OCI-M1 (cell line): ENCODE results near the gene CHAC1.
"Not testable (repeated sequence)": the region's sequence is repeated elsewhere in the genome, so short reads cannot be mapped to it uniquely, and the experiment has no call there.

Source experiments
- DNase-seq: peaks from one replicate; lab custom pipeline; 2025; lab: John Stamatoyannopoulos, UW

Gene CHAC1

DNA sequence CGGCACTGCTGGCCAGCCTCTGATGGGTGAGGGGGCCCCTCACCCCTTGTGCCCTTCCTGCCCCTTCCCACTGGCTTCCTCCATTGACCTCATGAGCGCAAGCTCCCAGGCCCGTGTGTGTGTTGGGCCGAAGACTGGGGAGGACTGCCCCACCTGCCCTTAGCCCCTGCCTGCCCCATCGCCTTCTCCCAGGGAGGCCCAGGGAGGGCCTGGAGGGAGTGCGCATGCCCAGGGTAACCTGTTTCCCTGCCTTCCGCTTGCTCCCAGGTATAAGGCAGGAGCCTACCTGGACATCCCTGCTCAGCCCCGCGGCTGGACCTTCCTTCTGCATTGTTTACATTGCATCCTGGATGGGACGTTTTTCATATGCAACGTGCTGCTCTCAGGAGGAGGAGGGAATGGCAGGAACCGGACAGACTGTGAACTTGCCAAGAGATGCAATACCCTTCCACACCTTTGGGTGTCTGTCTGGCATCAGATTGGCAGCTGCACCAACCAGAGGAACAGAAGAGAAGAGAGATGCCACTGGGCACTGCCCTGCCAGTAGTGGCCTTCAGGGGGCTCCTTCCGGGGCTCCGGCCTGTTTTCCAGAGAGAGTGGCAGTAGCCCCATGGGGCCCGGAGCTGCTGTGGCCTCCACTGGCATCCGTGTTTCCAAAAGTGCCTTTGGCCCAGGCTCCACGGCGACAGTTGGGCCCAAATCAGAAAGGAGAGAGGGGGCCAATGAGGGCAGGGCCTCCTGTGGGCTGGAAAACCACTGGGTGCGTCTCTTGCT, 15.3 kb upstream of the CHAC1 start:
- DNase-seq: no peak

DNA sequence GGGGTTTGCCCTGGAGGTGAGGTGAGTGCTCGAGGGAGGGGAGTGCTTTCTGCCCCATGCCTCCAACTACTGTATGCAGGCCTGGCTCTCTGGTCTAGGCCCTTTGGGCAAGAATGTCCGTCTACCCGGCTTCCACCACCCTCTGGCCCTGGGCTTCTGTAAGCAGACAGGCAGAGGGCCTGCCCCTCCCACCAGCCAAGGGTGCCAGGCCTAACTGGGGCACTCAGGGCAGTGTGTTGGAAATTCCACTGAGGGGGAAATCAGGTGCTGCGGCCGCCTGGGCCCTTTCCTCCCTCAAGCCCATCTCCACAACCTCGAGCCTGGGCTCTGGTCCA, 14.8 kb upstream of the CHAC1 start:
- DNase-seq: no peak

DNA sequence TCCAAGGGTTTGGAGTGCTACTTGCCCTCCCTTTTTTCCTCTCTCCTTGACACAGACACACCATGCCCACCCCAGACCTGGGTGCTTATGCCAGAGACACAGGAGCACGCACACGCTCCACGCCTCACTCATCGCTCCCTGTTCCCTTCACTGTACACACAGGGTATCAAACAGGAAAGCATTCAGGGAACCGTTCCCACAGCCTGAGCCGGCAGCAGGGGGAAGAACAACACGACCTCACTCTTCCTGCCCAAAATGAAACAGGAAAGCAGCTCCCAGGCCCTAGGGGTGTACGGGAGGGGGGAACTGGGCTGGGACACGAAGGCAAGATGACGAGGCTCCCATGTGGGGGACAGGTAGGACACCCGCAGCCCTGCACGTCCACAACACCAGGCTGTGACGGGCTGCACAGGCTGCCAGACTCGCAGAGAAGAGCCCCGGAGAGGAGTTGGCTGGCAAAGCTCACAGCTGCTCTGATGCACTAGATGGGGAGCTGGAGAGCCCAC, 12.9 kb upstream of the CHAC1 start:
- no peak for DNase-seq

DNA sequence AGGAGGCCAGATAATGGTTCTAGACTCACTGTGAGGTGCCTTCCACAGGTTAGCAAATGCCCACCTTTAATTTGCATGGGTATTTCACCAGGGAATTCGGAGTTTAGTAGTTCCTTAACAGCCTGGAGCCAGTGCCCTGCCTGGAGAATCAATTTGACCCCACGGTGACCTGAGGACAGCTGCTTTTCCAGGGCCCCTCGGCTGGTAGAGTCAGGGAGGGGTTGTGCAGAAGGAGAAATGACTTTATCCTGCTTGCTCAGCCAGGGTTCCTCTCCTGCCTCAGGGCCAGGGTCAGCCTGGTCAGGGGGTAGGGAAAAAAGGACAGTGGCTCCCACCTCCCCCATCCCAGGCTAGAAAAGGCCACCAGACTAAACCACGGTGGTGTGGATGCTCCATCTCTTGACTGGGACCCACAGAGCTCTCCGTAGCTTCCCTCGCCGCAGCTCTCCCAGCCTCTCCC, 12.2 kb upstream of the CHAC1 start:
- no peak for DNase-seq

DNA sequence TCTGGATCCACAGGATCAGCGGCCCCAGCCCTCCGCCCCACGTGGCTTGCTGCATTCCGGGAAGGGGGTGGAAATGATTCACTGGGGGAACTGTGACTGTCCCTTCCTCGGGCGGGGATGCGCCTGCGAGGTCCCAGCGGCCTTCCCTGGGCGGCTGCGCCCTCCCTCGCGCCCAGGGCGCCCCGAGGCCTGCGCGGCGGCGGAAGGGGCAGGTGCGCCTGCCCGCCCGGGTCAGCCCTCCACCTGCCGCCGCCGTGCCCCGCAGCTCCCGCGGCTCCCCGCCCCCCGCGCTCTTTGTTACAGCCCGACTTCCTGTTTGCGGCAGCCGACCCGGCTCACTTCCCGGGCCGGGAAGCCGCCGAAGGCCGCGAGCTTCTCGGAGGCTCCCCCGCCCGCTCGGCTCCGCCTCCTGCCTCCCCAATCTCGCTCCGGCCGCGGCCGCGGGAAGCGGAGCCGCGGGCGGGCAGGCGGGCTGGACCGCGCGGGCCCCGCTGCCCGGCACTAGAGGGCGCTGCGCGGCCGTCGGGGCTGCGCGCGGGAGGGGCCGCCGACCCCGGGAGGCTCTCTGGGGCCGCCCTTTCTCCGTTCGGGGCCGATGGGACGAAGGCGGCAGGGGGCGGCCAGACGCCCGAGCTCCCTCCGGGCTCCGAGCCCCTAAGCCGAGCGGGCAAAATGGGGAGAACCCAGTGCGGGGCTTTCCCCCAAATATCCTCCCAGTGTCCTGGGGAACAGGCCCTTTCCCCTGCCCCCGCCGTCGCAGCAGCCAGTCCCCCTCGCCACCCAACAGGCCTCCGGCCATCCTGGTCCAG, 11.5 kb upstream of the CHAC1 start:
- peak; percentile 87 for DNase-seq

DNA sequence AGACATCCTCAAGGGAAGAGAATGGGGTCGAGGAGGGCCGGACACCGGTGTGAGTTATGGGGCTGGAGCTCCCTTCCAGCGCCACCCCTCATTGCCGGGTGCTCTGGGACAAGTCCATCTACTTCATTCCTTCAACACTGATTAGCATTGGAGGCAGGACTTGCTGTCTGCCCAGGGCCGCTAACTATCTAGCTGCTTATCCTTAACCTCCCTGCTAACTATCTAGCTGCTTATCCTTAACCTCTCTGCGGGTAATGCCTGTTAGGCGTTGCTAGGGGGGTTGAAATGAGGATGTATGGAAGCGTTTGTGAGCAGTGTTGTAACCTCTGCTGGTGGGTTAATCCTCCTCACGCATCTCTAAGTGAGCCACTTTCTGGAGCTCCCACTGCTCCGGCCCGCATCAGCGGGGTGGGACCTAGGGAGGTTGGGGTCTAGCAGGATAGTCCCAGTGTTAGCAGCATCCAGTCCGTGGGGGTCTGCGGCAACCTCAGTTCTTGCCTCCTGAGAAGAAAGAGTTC, 10.9 kb upstream of the CHAC1 start:
- peak; percentile 48 for DNase-seq

DNA sequence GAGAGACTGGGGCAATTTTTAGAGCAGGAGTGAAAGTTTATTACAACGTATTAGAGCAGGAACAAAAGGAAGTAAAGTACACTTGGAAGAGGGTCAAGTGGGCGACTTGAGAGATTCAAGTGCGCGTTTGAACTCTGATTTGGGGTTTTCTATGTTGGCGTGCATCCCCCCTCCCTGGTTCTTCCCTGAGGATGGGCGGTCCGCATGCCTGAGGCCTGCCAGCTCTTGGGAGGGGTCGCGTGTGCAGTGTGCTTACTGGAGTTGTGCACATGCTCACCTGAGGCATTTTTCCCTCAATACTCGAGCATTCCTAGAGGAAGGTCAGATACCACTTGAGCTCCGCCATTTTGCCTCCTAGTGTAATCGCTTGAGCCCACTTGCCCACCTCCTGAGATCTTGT, 10.4 kb upstream of the CHAC1 start:
- DNase-seq: no peak

DNA sequence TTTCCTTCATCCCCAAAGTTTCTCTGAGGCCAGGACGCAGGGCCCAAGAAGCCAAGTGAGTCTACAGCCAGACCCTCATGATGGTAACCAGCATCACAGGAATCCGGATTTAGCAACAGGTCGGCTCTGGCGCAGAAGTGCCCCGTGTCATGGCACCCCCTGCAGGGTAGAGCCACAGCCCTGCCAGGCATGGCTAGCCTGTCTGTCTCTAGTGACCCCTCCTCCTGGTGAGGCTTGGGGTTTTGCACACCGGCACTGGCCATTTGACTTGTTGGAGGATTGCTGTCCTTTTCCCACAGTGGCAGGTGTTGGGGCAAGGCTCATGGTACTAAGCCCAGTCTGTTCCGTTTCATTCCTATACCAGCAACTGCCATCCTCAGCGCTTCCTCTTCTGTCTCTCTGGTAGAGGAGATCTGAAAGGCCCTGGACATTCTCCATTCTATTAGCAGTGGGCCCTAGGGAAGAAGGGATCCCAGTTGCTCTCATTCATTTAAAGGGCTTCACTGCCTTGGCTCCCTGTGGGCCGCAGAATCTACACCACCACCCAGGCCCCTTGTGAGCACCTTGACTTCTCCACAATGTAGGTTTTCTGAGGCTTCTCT, 9.4 kb upstream of the CHAC1 start:
- no peak for DNase-seq

DNA sequence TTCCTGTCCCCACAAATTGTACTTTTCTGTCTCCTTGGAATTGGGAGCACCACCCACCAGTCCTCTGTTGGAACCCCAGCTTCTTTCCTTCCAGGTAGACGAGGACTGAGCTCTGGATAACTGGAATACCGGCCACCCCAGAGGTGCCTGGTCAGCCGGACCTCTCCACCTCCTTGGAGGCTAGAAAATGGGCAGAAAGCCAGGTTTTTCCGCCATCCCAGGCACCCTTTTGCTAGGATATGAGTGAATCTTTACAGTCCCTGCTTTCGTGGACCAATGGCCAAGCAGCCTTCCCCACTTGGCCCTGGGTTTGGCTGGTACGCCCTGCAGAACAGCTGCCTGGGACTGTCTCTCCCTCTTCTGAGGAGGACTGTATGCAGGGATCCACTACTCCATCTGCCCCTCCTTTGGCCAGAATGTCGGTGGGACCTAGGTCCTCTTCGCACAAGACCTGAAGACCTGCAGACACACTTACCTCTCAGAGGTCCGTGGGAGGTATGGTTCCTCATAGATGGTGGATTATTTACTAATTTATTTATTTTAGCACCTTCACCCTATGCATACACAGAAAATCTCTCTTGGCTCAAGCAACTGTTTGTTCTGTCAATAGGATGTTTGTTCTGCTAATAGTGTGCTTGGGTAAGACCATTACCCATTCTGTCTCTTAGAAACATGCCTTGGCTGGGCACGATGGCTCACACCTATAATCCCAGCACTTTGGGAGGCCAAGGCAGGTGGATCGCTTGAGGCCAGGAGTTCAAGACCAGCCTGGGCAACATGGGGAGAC, 8.6 kb upstream of the CHAC1 start:
- DNase-seq: no peak

DNA sequence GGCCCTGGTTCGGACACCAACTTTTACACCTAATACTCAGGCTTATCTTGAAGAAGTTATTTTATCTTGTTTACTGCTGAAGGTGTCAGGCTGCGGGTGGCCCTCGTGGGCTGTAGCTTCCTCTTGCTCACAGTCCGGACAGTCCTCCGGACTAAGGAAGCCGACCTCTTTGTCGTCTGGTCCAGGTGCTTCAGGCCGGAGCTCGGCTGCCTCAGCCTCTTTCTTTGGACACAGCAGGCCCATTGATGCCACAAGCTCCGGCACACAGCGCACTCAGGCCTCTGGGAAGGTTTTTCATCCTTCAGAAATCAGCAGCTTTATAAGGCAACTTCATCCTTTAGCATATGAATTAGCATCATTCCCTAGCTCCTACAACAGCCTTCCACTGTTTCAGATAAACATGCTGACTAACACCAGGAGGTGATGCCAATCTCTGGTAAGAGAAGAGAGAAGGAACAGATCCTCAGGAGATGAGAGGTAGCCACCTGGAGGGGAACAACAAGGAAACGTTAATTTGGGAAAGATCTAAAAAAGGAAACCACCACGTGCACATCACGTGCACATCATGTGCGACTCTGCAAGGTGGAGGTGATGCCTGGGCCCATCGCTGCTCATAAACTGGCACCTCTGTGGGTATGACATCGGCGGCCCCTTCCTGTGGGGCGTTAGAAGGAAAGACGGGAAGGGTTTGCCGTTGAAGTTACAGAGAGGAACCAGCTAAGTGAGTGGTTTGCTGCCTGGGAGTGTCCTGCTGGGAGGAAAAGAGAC, 4.4 kb upstream of the CHAC1 start:
- DNase-seq: no peak

DNA sequence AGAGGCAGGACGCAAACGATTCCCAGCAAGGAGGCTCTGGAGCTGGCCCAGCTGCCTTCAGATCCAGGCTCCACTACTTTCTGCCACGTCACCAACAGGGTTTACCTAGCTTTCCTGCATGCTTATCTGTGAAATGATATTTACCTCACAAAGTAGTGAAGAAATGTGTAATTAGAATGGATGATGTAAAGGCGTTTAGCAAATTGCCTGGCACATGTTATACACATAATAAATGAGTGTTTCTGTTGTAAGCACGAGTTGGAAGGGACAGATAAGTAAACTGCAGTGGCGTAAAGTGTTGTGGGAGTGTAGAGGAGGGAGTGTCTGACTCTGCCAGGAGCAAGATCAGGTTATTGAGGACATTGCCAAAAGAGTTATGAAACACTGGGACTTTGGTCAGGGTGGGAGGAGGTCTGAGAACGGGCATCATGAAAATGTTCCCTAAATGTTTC, 3.5 kb upstream of the CHAC1 start:
- DNase-seq: peak; percentile 41

DNA sequence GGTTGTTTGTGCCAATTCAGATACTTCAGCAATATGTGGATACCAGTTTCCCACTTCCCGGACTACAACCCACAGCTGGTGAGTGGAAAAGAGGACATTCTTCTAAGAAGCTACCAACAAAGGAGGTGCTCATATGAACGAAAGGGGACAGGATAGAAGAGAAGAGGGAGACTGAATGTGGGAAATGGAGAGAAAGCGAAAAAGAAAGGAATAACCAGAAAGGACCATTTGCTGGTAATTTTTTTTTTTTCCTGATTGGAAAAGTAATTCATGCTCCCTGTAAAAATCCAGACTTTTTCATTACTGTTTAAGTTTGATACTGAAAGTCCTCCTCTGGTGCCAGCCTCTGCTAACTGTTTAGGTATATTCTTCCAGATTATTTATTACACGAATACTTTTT, 1.5 kb upstream of the CHAC1 start:
- DNase-seq: peak; percentile 50

DNA sequence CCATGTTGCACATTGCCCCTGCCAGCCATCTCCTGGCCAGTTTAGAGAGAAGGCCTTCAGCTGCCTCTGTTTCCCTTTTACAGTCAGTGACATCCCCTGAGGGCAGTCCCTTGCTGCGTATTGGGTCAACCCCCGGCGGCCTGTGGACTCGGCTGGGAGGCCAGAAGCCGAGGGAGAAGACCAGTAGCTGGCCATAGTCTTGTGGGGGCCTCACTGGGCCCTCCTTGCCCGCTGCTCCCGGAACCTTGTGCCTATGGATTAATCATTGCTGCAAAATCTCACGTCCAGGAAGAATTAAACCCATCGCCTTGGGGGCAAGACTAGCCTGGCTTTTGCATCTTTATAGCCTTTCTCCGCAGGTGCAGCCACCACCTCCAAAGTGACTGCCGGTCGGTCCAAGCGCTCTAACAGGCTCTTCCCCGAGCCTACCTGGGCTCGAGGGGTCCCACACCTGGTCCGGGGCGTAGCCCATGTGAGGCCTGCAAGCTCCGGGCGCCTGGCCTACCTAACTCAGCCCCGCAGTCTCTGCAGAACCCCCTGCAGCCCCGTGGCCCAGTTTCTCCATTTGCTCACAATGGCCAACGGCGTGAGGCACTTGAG, 870 bp upstream of the CHAC1 start:
- peak; percentile 51 for DNase-seq

DNA sequence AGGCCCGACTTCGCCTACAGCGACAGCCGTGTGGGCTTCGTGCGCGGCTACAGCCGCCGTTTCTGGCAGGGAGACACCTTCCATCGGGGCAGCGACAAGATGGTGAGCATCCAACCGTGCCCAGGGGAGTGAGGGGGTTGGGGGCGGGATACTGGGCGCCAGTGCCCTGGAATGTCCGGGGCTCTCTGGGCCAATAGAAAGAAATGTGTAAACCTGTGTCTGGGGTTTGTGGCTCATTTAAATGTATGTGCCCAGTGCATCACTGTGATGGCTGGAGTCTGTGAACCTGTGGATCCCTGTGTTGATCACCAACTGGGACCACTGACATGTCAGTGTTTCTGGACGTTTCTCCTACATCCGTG, 423 bp downstream of the CHAC1 start:
- no peak for DNase-seq

DNA sequence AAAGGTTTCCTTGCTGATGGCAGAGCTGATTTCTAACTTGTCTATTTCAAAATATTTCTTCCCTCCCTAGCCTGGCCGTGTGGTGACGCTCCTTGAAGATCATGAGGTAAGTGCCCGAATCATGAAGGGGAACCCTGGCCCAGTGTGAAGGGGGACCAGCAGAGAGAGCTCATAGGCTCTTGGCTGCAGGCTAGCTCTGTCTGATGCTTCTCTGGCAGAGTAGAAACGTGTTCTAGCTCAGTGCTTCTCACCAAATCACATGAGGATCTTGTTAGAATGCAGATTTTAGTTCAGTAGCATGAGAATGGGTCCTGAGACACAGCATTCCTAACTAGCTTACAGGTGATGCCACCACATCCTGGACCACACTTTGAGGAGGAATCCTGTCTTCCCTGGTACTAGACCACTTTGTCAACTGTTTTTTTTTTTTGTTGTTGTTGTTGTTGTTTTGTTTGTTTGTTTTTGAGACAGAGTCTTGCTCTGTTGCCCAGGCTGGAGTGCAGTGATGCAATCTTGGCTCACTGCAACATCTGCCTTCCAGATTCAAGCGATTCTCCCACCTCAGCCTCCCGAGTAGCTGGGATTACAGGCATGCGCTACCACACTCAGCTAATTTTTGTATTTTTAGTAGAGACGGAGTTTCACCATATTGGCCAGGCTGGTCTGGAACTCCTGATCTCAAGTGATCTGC, 1.0 kb downstream of the CHAC1 start:
- DNase-seq: not testable (repeated sequence)

DNA sequence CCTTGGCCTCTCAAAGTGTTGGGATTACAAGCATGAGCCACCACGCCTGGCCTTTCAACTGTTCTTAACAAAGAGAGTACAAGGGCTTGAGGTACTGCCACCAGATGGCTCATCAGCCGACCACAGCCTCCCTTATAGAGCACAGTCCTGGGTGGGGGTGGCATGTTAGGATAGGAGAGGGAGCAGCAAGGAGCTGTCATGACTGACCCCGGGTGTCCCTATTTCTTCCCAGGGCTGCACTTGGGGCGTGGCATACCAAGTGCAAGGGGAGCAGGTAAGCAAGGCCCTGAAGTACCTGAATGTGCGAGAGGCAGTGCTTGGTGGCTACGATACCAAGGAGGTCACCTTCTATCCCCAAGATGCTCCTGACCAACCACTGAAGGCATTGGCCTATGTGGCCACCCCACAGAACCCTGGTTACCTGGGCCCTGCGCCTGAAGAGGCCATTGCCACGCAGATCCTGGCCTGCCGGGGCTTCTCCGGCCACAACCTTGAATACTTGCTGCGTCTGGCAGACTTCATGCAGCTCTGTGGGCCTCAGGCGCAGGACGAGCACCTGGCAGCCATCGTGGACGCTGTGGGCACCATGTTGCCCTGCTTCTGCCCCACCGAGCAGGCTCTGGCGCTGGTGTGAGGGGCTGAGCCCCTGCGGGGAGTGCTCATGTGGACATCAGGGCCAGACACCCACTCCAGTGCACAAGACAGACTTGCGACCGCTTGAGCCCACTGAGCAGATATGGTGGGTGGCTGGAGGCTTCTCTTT, 2.1 kb downstream of the CHAC1 start:
- no peak for DNase-seq

DNA sequence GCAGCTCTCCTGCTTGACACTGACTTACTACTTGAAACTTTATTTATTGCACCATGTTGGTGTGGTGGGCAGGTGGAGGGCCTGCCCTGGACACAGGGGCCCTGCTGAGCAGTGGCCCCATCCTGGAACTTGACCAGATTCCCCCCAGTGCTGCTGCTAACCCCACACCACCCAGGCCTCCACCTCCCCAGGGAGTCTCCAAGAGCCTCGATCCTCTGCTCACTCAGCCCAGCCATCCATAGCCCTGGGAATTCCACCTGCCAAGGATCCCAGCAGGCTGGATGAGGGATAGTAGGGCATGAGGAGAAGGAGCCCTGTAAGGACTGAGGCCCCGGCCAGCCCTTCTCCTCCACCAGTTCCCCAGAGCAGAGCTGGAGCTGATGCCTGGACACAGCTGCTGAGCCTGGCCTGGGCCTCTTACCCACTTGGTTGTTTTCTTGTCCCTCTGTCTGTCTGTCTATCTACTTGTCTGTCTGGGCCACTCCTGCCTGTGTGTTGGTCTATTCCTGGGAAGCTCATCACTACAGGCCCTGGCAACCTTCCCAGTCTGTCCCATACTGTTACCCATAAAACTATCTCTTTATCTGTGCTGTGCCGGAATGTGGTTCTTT, 2.8 kb downstream of the CHAC1 start:
- DNase-seq: peak; percentile 22

DNA sequence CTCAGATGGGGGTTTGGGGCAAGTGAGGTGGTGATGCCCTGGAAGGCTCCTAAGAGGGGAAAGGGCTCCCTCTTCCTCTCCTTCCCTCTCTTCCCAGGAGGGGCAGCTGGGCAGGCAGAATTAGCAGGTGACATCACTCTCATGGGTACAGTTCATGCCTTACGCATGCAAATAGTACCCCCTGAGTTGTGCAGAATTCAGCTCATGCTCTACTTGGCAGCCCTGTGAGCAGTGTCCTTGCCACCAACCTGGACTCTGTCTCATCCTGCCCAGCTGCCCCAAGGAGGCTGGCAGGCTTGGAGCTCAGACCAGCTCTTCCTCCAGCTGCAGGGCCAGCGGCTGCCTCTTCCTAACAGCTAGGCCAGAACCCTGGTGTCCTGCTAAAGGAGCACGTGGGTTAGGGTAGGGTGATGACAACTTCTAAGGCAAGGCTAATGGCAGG, 3.3 kb downstream of the CHAC1 start:
- no peak for DNase-seq
